ENCODE data around the gene PSMD13.

The PSMD13 gene

GRCh38 chr11:269146-269890 lies 32.5 kb downstream of the PSMD13 start:
- H3K9me2 ChIP-seq (ENCODE audit: low read depth, low read length), result no peaks in the 10 kb centered on the region
- H3K4me1 ChIP-seq (ENCODE audit: insufficient read depth, low read length, severe bottlenecking), result peaks cover 34% of the 10 kb centered on the region
- no peaks in the 10 kb centered on the region for H3K36me3 ChIP-seq (ENCODE audit: insufficient read depth, low read length)
- peak overlapping the region; percentile 96 for H3K27ac ChIP-seq (ENCODE audit: low read depth, low read length, poor library complexity, severe bottlenecking)
- peak overlapping the region; percentile 58 for H3K4me3 ChIP-seq (ENCODE audit: low read depth, low read length, poor library complexity, severe bottlenecking)
- H3K4me2 ChIP-seq (ENCODE audit: low read length), result peak overlapping the region; percentile 78
- H3K9me3 ChIP-seq (ENCODE audit: low read length), result peaks cover 3% of the 10 kb centered on the region; the same call in 1 of the 2 replicates
- H3K79me2 ChIP-seq (ENCODE audit: insufficient read depth, low read length), result no peaks in the 10 kb centered on the region
- peaks cover 5% of the 10 kb centered on the region for H3F3A ChIP-seq (ENCODE audit: insufficient read depth, low read length)
- H3K27me3 ChIP-seq (ENCODE audit: insufficient read depth, low read length), result no peaks in the 10 kb centered on the region
- peak overlapping the region; percentile 73 for H3K9ac ChIP-seq (ENCODE audit: low read length)
- no peaks in the 10 kb centered on the region for H4K20me1 ChIP-seq (ENCODE audit: insufficient read depth, low read length)
- no peak overlapping the region for H2AFZ ChIP-seq (ENCODE audit: low read length)
- TF ChIP-seq EZH2 (IDR thresholded peaks at IDR 0.05; ENCODE audit: borderline replicate concordance, low read length) (no peak), CTCF (IDR thresholded peaks at IDR 0.05; ENCODE audit: low read length) (no peak)

GRCh38 chr11:270451-271318 lies 33.9 kb downstream of the PSMD13 start:
- Histone ChIP-seq H3K9me2 (ENCODE audit: low read depth, low read length) (no peaks in the 10 kb centered on the region), H4K20me1 (ENCODE audit: insufficient read depth, low read length) (no peaks in the 10 kb centered on the region), H3K79me2 (ENCODE audit: insufficient read depth, low read length) (no peaks in the 10 kb centered on the region), H2AFZ (ENCODE audit: low read length) (no peak overlapping the region), H3F3A (ENCODE audit: insufficient read depth, low read length) (peaks cover 5% of the 10 kb centered on the region), H3K4me2 (ENCODE audit: low read length) (no peak overlapping the region), H3K4me1 (ENCODE audit: insufficient read depth, low read length, severe bottlenecking) (peaks cover 41% of the 10 kb centered on the region), H3K9me3 (ENCODE audit: low read length) (peaks cover 3% of the 10 kb centered on the region; the same call in 1 of the 2 replicates), H3K9ac (ENCODE audit: low read length) (no peak overlapping the region), H3K27ac (ENCODE audit: low read depth, low read length, poor library complexity, severe bottlenecking) (peak overlapping the region; percentile 96), H3K27me3 (ENCODE audit: insufficient read depth, low read length) (no peaks in the 10 kb centered on the region), H3K4me3 (ENCODE audit: low read depth, low read length, poor library complexity, severe bottlenecking) (no peak overlapping the region), H3K36me3 (ENCODE audit: insufficient read depth, low read length) (no peaks in the 10 kb centered on the region)
- no peak for TF ChIP-seq EZH2 (IDR thresholded peaks at IDR 0.05; ENCODE audit: borderline replicate concordance, low read length)
- TF ChIP-seq CTCF (IDR thresholded peaks at IDR 0.05; ENCODE audit: low read length), result no peak

GRCh38 chr11:271319-271715 lies 34.5 kb downstream of the PSMD13 start:
- H3K4me2 ChIP-seq (ENCODE audit: low read length), result no peak overlapping the region
- no peaks in the 10 kb centered on the region for H3K36me3 ChIP-seq (ENCODE audit: insufficient read depth, low read length)
- H3F3A ChIP-seq (ENCODE audit: insufficient read depth, low read length), result peaks cover 5% of the 10 kb centered on the region
- no peak overlapping the region for H3K9ac ChIP-seq (ENCODE audit: low read length)
- H3K4me3 ChIP-seq (ENCODE audit: low read depth, low read length, poor library complexity, severe bottlenecking), result no peak overlapping the region
- TF ChIP-seq EZH2 (IDR thresholded peaks at IDR 0.05; ENCODE audit: borderline replicate concordance, low read length) (no peak), CTCF (IDR thresholded peaks at IDR 0.05; ENCODE audit: low read length) (no peak)
- H3K27me3 ChIP-seq (ENCODE audit: insufficient read depth, low read length), result no peaks in the 10 kb centered on the region
- H3K27ac ChIP-seq (ENCODE audit: low read depth, low read length, poor library complexity, severe bottlenecking), result no peak overlapping the region
- peaks cover 41% of the 10 kb centered on the region for H3K4me1 ChIP-seq (ENCODE audit: insufficient read depth, low read length, severe bottlenecking)
- H3K9me3 ChIP-seq (ENCODE audit: low read length), result peaks cover 5% of the 10 kb centered on the region; the same call in 1 of the 2 replicates
- H2AFZ ChIP-seq (ENCODE audit: low read length), result no peak overlapping the region
- H4K20me1 ChIP-seq (ENCODE audit: insufficient read depth, low read length), result no peaks in the 10 kb centered on the region
- no peaks in the 10 kb centered on the region for H3K79me2 ChIP-seq (ENCODE audit: insufficient read depth, low read length)
- H3K9me2 ChIP-seq (ENCODE audit: low read depth, low read length), result no peaks in the 10 kb centered on the region

All from OCI-LY1 (cell line).